SK-N-SH treated with all-trans-retinoic acid at 6 μM for 48 hours (cell line): ENCODE results near the gene NFYC.

Experiments used
- ATAC-seq: fragments of 200-7000 bp; cut with Tn5 transposase; 3 replicates; pipeline ENCODE4 v1.9.1; 2020; ENCODE audit warnings: mild to moderate bottlenecking, moderate library complexity
- BACH2 ChIP-seq: fragments of 250-450 bp; sonication (Bioruptor Pico); IDR thresholded peaks from 2 replicates; pipeline ENCODE4 v1.9.0; 2021; ENCODE audit warnings: mild to moderate bottlenecking, borderline replicate concordance
- CSDC2 ChIP-seq: fragments of 250-450 bp; sonication (Bioruptor Pico); IDR thresholded peaks from 2 replicates; pipeline ENCODE4 v1.5.0; 2020; ENCODE audit warnings: mild to moderate bottlenecking, moderate library complexity
- CSRNP3 ChIP-seq: fragments of 250-450 bp; sonication (Bioruptor Pico); IDR thresholded peaks from 2 replicates; pipeline ENCODE4 v1.5.1; 2021; ENCODE audit warnings: mild to moderate bottlenecking, moderate library complexity
- ESRRG ChIP-seq: fragments of 250-450 bp; sonication (Bioruptor Pico); IDR thresholded peaks from 2 replicates; pipeline ENCODE4 v1.6.1; 2021; ENCODE audit warnings: mild to moderate bottlenecking
- GLIS3 ChIP-seq: fragments of 250-450 bp; sonication (Bioruptor Pico); IDR thresholded peaks from 2 replicates; pipeline ENCODE4 v1.5.0; 2020; ENCODE audit warnings: mild to moderate bottlenecking, moderate library complexity
- OSR1 ChIP-seq: fragments of 250-450 bp; sonication (Bioruptor Pico); IDR thresholded peaks from 2 replicates; pipeline ENCODE4 v1.8.0; 2022; ENCODE audit warnings: moderate library complexity, mild to moderate bottlenecking, inconsistent platforms
- PATZ1 ChIP-seq: fragments of 250-450 bp; sonication (Bioruptor Pico); IDR thresholded peaks from 2 replicates; pipeline ENCODE4 v1.8.0; 2020; ENCODE audit warnings: mild to moderate bottlenecking, moderate library complexity, borderline replicate concordance
- RARB ChIP-seq: fragments of 250-450 bp; sonication (Bioruptor Pico); IDR thresholded peaks from 2 replicates; pipeline ENCODE4 v1.8.0; 2021; ENCODE audit warnings: mild to moderate bottlenecking, moderate library complexity
- TOX ChIP-seq: fragments of 250-450 bp; sonication (Bioruptor Pico); IDR thresholded peaks from 2 replicates; pipeline ENCODE4 v1.8.0; 2021; ENCODE audit warnings: mild to moderate bottlenecking, moderate library complexity, borderline replicate concordance
- ZC3H10 ChIP-seq: fragments of 250-450 bp; sonication (Bioruptor Pico); IDR thresholded peaks from 2 replicates; pipeline ENCODE4 v1.5.1; 2021; ENCODE audit warnings: mild to moderate bottlenecking, moderate library complexity
- ZFP3 ChIP-seq: fragments of 250-450 bp; sonication (Bioruptor Pico); IDR thresholded peaks from 2 replicates; pipeline ENCODE4 v1.5.0; 2020; ENCODE audit warnings: mild to moderate bottlenecking, moderate library complexity
- ZFP30 ChIP-seq: fragments of 450-650 bp; formaldehyde crosslinking; IDR thresholded peaks from 2 replicates; pipeline ENCODE4 v1.5.0; 2022; ENCODE audit warnings: mild to moderate bottlenecking, moderate library complexity
- ZNF565 ChIP-seq: fragments of 450-650 bp; formaldehyde crosslinking; conservative IDR thresholded peaks from 2 replicates; pipeline ENCODE4 v1.5.0; 2020; ENCODE audit warnings: low read depth, mild to moderate bottlenecking, moderate library complexity
- ZNF70 ChIP-seq: fragments of 450-650 bp; formaldehyde crosslinking; IDR thresholded peaks from 2 replicates; pipeline ENCODE4 v1.5.0; 2020; ENCODE audit warnings: mild to moderate bottlenecking, moderate library complexity
- ZNF8 ChIP-seq: fragments of 450-650 bp; formaldehyde crosslinking; IDR thresholded peaks from 2 replicates; pipeline ENCODE4 v1.5.0; 2020; ENCODE audit warnings: mild to moderate bottlenecking, moderate library complexity
- TF ChIP-seq, protein P1 (sequence below): fragments of 250-450 bp; sonication (Bioruptor Pico); IDR thresholded peaks from 2 replicates; pipeline ENCODE4 v1.5.0; 2020; ENCODE audit warnings: mild to moderate bottlenecking, moderate library complexity
- TF ChIP-seq, protein P2 (sequence below): fragments of 250-450 bp; sonication (Bioruptor Pico); IDR thresholded peaks from 2 replicates; pipeline ENCODE4 v1.5.1; 2020; ENCODE audit warnings: low read depth, mild to moderate bottlenecking, moderate library complexity
- TF ChIP-seq, protein P3 (sequence below): fragments of 250-450 bp; sonication (Bioruptor Pico); IDR thresholded peaks from 2 replicates; pipeline ENCODE4 v1.8.0; 2021; ENCODE audit warnings: low read depth, mild to moderate bottlenecking, moderate library complexity, borderline replicate concordance

NFYC gene

GRCh38 chr1:40784141-40784770, 92.8 kb downstream of the NFYC start:
- TF ChIP-seq ZNF70 (CRISPR knock-in tag), result no peak
- no peak for TF ChIP-seq CSDC2 (CRISPR knock-in tag)
- no peak for TF ChIP-seq ZFP3 (CRISPR knock-in tag)
- no peak for TF ChIP-seq ESRRG (CRISPR knock-in tag)
- TF ChIP-seq TOX (CRISPR knock-in tag), result no peak
- TF ChIP-seq ZC3H10 (CRISPR knock-in tag), result no peak
- TF ChIP-seq ZNF8 (CRISPR knock-in tag), result no peak
- TF ChIP-seq, protein P1, sequence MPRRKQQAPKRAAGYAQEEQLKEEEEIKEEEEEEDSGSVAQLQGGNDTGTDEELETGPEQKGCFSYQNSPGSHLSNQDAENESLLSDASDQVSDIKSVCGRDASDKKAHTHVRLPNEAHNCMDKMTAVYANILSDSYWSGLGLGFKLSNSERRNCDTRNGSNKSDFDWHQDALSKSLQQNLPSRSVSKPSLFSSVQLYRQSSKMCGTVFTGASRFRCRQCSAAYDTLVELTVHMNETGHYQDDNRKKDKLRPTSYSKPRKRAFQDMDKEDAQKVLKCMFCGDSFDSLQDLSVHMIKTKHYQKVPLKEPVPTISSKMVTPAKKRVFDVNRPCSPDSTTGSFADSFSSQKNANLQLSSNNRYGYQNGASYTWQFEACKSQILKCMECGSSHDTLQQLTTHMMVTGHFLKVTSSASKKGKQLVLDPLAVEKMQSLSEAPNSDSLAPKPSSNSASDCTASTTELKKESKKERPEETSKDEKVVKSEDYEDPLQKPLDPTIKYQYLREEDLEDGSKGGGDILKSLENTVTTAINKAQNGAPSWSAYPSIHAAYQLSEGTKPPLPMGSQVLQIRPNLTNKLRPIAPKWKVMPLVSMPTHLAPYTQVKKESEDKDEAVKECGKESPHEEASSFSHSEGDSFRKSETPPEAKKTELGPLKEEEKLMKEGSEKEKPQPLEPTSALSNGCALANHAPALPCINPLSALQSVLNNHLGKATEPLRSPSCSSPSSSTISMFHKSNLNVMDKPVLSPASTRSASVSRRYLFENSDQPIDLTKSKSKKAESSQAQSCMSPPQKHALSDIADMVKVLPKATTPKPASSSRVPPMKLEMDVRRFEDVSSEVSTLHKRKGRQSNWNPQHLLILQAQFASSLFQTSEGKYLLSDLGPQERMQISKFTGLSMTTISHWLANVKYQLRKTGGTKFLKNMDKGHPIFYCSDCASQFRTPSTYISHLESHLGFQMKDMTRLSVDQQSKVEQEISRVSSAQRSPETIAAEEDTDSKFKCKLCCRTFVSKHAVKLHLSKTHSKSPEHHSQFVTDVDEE (CRISPR knock-in tag), result no peak
- no peak for TF ChIP-seq RARB (CRISPR knock-in tag)
- TF ChIP-seq CSRNP3 (CRISPR knock-in tag), result no peak
- TF ChIP-seq, protein P2, sequence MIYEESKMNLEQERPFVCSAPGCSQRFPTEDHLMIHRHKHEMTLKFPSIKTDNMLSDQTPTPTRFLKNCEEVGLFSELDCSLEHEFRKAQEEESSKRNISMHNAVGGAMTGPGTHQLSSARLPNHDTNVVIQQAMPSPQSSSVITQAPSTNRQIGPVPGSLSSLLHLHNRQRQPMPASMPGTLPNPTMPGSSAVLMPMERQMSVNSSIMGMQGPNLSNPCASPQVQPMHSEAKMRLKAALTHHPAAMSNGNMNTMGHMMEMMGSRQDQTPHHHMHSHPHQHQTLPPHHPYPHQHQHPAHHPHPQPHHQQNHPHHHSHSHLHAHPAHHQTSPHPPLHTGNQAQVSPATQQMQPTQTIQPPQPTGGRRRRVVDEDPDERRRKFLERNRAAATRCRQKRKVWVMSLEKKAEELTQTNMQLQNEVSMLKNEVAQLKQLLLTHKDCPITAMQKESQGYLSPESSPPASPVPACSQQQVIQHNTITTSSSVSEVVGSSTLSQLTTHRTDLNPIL (CRISPR knock-in tag), result no peak
- no peak for TF ChIP-seq ZFP30
- no peak for TF ChIP-seq OSR1 (CRISPR knock-in tag)
- TF ChIP-seq, protein P3, sequence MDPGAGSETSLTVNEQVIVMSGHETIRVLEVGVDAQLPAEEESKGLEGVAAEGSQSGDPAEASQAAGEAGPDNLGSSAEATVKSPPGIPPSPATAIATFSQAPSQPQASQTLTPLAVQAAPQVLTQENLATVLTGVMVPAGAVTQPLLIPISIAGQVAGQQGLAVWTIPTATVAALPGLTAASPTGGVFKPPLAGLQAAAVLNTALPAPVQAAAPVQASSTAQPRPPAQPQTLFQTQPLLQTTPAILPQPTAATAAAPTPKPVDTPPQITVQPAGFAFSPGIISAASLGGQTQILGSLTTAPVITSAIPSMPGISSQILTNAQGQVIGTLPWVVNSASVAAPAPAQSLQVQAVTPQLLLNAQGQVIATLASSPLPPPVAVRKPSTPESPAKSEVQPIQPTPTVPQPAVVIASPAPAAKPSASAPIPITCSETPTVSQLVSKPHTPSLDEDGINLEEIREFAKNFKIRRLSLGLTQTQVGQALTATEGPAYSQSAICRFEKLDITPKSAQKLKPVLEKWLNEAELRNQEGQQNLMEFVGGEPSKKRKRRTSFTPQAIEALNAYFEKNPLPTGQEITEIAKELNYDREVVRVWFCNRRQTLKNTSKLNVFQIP (CRISPR knock-in tag), result no peak
- no peak for TF ChIP-seq PATZ1 (CRISPR knock-in tag)
- no peak for TF ChIP-seq GLIS3 (CRISPR knock-in tag)
- TF ChIP-seq ZNF565 (CRISPR knock-in tag), result no peak
- TF ChIP-seq BACH2 (CRISPR knock-in tag), result no peak
- ATAC-seq, result no peak

- TF ChIP-seq GLIS3 (CRISPR knock-in tag) (no peak), ZNF70 (CRISPR knock-in tag) (no peak), ZFP3 (CRISPR knock-in tag) (no peak)
- TF ChIP-seq, protein P1 (CRISPR knock-in tag), result no peak
- no peak for ATAC-seq
These were observed 93.3 kb downstream of the NFYC start for GRCh38 chr1:40784771-40785151.
